PC-9 (cell line): ENCODE data around the gene PTGDS. TPM values are rescaled to one million over a fixed set of nuclear protein-coding genes. Genes with fewer than 3 reads are reported as not detected.

ENCODE experiments used
- BruUV-seq: library from RNA; stranded (reverse); fragments of 400-500 nt; replicated peaks from 2 replicates; lab custom pipeline; 2021; lab: Mats Ljungman, UMichigan
- CTCF ChIA-PET: fragments of 300-600 bp; sonication (Branson Sonifier 250); formaldehyde crosslinking; loops from one replicate; lab custom pipeline; 2022; ENCODE audit warnings: antibody characterized with exemption; lab: Charles Lee
- POLR2A ChIA-PET: fragments of 300-600 bp; sonication (Branson Sonifier 250); formaldehyde crosslinking; loops from one replicate; lab custom pipeline; 2022; ENCODE audit warnings: antibody characterized with exemption; ENCODE audit not compliant: unreplicated experiment; lab: Charles Lee
- DNase-seq, 2 experiments: peaks; one replicate each; pipeline versions ENCODE4 v3.0.0 to v3.0.0-alpha.2; 2015 to 2022; ENCODE audit warnings: mixed read lengths in 1 of 2
- H2AFZ ChIP-seq: fragments of 200-600 bp; sonication (generic); 2 replicates; pipeline ENCODE4 v1.8.1; 2017; ENCODE audit warnings: antibody characterized with exemption
- H3F3A ChIP-seq: fragments of 200-600 bp; sonication (generic); 2 replicates; pipeline ENCODE4 v1.8.1; 2017; ENCODE audit warnings: antibody characterized with exemption, mild to moderate bottlenecking, low read depth; ENCODE audit not compliant: insufficient read depth
- H3K27ac ChIP-seq: fragments of 200-600 bp; sonication (generic); 2 replicates; pipeline ENCODE4 v1.6.1; 2016; ENCODE audit warnings: mixed run types
- H3K27me3 ChIP-seq: fragments of 200-600 bp; sonication (generic); 2 replicates; pipeline ENCODE4 v1.6.1; 2016; ENCODE audit warnings: low read depth, mixed run types; ENCODE audit not compliant: insufficient read depth
- H3K36me3 ChIP-seq: fragments of 200-600 bp; sonication (generic); 2 replicates; pipeline ENCODE4 v1.6.1; 2016; ENCODE audit warnings: low read depth, mixed run types
- H3K4me1 ChIP-seq: fragments of 200-600 bp; sonication (generic); replicated peaks from 2 replicates; pipeline ENCODE4 v1.6.1; 2016; ENCODE audit warnings: mixed run types; ENCODE audit not compliant: insufficient read depth
- H3K4me2 ChIP-seq: fragments of 200-600 bp; sonication (generic); 2 replicates; pipeline ENCODE4 v1.6.1; 2017; ENCODE audit warnings: mixed run types
- H3K4me3 ChIP-seq: fragments of 200-600 bp; sonication (generic); 2 replicates; pipeline ENCODE4 v1.6.1; 2016; ENCODE audit warnings: mixed run types
- H3K79me2 ChIP-seq: fragments of 200-600 bp; sonication (generic); 2 replicates; pipeline ENCODE4 v1.6.1; 2017; ENCODE audit warnings: low read depth, mixed run types
- H3K9me2 ChIP-seq: fragments of 200-600 bp; sonication (generic); 2 replicates; pipeline ENCODE4 v1.8.1; 2017; ENCODE audit warnings: mild to moderate bottlenecking; ENCODE audit not compliant: insufficient read depth
- H3K9me3 ChIP-seq: fragments of 200-600 bp; sonication (generic); 2 replicates; pipeline ENCODE4 v1.8.1; 2016; ENCODE audit warnings: low read depth; ENCODE audit not compliant: insufficient read depth
- H4K20me1 ChIP-seq: fragments of 200-600 bp; sonication (generic); 2 replicates; pipeline ENCODE4 v1.8.1; 2017; ENCODE audit not compliant: insufficient read depth
- EZH2 ChIP-seq: fragments of 200-600 bp; sonication (generic); IDR thresholded peaks from 2 replicates; pipeline ENCODE4 v1.8.0; 2017; ENCODE audit warnings: antibody characterized with exemption, low read depth
- intact Hi-C: fragments of 100-400 bp; cut with micrococcal nuclease; formaldehyde crosslinking; loops from one replicate; pipeline ENCODE4 v1.10.0; 2022; ENCODE audit not compliant: unreplicated experiment
- total RNA-seq: library from RNA; stranded (reverse); gene quantifications from 2 replicates; pipeline ENCODE4 v1.2.3, GENCODE V29; 2021
- TF ChIP-seq, protein P1 (sequence below): fragments of 200-600 bp; sonication (generic); conservative IDR thresholded peaks from 2 replicates; pipeline ENCODE4 v1.6.1; 2017; ENCODE audit warnings: mixed run types, antibody characterized with exemption, mild to moderate bottlenecking, moderate library complexity

PTGDS gene
- total RNA-seq, 1 experiment from 2014 or later = 1.7 TPM

DNA sequence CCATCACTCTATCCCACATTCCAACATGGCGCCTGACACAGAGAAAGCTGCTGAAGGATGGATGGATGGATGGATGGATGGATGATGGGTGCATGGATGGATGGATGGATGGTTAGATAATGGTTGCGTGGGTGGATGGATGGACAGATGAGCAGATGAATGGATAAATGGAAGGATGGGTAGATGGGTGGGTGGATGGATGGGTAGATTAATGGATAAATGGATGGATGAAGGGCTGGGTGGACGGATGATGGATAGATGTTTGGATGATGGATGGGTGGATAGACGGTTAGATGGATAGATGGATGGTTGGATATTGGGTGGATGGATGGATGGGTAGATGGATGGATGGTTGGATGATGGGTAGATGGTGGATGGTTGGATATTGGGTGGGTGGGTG, 20.7 kb upstream of the PTGDS start:
- H4K20me1 ChIP-seq = no peaks in the 10 kb centered on the region
- ChIA-PET POLR2A (no interaction called here), CTCF (no interaction called here)
- intact Hi-C loops = no loop called here
- H3K9me3 ChIP-seq = no peaks in the 10 kb centered on the region
- no peak overlapping the region for H2AFZ ChIP-seq
- no TSS peak for BruUV-seq
- TF ChIP-seq EZH2 = no peak
- TF ChIP-seq, protein P1, sequence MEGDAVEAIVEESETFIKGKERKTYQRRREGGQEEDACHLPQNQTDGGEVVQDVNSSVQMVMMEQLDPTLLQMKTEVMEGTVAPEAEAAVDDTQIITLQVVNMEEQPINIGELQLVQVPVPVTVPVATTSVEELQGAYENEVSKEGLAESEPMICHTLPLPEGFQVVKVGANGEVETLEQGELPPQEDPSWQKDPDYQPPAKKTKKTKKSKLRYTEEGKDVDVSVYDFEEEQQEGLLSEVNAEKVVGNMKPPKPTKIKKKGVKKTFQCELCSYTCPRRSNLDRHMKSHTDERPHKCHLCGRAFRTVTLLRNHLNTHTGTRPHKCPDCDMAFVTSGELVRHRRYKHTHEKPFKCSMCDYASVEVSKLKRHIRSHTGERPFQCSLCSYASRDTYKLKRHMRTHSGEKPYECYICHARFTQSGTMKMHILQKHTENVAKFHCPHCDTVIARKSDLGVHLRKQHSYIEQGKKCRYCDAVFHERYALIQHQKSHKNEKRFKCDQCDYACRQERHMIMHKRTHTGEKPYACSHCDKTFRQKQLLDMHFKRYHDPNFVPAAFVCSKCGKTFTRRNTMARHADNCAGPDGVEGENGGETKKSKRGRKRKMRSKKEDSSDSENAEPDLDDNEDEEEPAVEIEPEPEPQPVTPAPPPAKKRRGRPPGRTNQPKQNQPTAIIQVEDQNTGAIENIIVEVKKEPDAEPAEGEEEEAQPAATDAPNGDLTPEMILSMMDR = no peak
- H3K27ac ChIP-seq = no peak overlapping the region
- H3K9me2 ChIP-seq = no peaks in the 10 kb centered on the region
- H3K4me3 ChIP-seq = no peak overlapping the region
- H3K36me3 ChIP-seq = no peaks in the 10 kb centered on the region
- H3K79me2 ChIP-seq = no peaks in the 10 kb centered on the region
- no peaks in the 10 kb centered on the region for H3F3A ChIP-seq
- no peaks in the 10 kb centered on the region for H3K4me1 ChIP-seq
- no peaks in the 10 kb centered on the region for H3K27me3 ChIP-seq
- DNase-seq = no peak
- no peak overlapping the region for H3K4me2 ChIP-seq

DNA sequence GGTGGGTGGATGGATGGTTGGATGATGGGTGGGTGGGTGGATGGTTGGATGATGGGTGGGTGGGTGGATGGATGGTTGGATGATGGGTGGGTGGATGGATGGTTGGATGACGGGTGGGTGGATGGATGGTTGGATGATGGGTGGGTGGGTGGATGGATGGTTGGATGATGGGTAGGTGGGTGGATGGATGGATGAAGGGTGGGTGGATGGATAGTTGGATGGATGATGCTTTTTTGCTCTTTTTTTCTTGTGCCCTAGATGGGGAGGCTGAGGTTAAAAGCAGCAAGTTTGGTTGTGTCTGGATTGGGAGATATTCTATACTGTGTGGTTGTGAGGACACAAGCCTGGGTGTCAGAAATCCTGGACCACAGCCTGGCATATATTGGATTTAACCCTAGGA, 19.8 kb upstream of the PTGDS start:
- ChIA-PET CTCF (no interaction called here), POLR2A (no interaction called here)
- Histone ChIP-seq H3K4me1 (no peaks in the 10 kb centered on the region), H3F3A (peaks cover 2% of the 10 kb centered on the region; the same call in 1 of the 2 replicates), H3K27me3 (no peaks in the 10 kb centered on the region), H3K4me3 (no peak overlapping the region), H3K9me3 (no peaks in the 10 kb centered on the region), H4K20me1 (no peaks in the 10 kb centered on the region), H3K9me2 (no peaks in the 10 kb centered on the region), H2AFZ (no peak overlapping the region), H3K4me2 (no peak overlapping the region), H3K36me3 (no peaks in the 10 kb centered on the region), H3K27ac (no peak overlapping the region), H3K79me2 (no peaks in the 10 kb centered on the region)
- TF ChIP-seq, protein P1 = no peak
- no peak for TF ChIP-seq EZH2
- DNase-seq = no peak
- intact Hi-C loops = no loop called here
- BruUV-seq = no TSS peak

DNA sequence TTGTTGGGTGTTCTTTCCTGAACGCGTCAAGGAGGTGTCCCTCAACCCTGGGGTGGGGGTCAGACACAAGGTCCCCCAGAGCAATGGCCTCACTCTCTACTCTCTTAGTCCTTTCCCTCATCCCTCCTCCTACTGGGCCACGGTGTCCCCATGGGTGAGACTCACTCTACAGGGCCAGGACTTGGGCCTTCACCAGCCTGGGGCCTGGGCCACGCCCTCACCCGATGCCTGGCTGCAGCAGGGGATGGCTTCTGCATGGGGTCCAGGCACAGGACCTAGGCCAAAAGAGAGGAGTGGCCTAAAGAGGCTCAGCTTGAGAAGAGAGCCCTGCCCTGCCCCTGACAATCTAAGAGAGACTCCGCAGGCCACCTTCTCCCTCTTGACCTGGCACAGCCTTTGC, 19.4 kb upstream of the PTGDS start:
- Histone ChIP-seq H3K27me3 (no peaks in the 10 kb centered on the region), H3K9me2 (no peaks in the 10 kb centered on the region), H3K4me3 (no peak overlapping the region), H3K27ac (no peak overlapping the region), H3K4me1 (no peaks in the 10 kb centered on the region), H3K36me3 (no peaks in the 10 kb centered on the region), H3K9me3 (no peaks in the 10 kb centered on the region), H4K20me1 (no peaks in the 10 kb centered on the region), H3K4me2 (no peak overlapping the region), H3F3A (peaks cover 6% of the 10 kb centered on the region; the same call in 1 of the 2 replicates), H3K79me2 (no peaks in the 10 kb centered on the region), H2AFZ (no peak overlapping the region)
- intact Hi-C loops = no loop called here
- no TSS peak for BruUV-seq
- TF ChIP-seq, protein P1 = no peak
- no peak for TF ChIP-seq EZH2
- no peak for DNase-seq
- ChIA-PET CTCF (no interaction called here), POLR2A (no interaction called here)
